Uterus (tissue), 4 donors: ENCODE measurements around the gene MTHFD2L. TPM values are rescaled to one million over a fixed set of nuclear protein-coding genes. Genes with fewer than 3 reads are reported as not detected.

ENCODE experiments used
- DNase-seq, 2 donors: peaks; one replicate each; pipeline ENCODE4 v3.0.0-alpha.2; 2019 to 2020
- H3K27ac ChIP-seq, 2 donors: fragments of 200-600 bp; sonication (generic); 1 replicate in 1 of 2; 2 replicates in 1 of 2; pipeline ENCODE4 v1.5.1; 2016 to 2018
- H3K27me3 ChIP-seq, 2 donors: fragments of 200-600 bp; sonication (generic); one replicate each; pipeline ENCODE4 v1.5.1; 2018 to 2019; ENCODE audit warnings: control low read depth in 1 of 2
- H3K36me3 ChIP-seq, 2 donors: fragments of 200-600 bp; sonication (generic); one replicate each; pipeline ENCODE4 v1.5.1; 2019; ENCODE audit warnings: control low read depth in 1 of 2
- H3K4me1 ChIP-seq, 2 donors: fragments of 200-600 bp; sonication (generic); one replicate each; pipeline ENCODE4 v1.5.1; 2018 to 2019; ENCODE audit warnings: control low read depth in 1 of 2
- H3K4me3 ChIP-seq, 2 donors: fragments of 200-600 bp; sonication (generic); 1 replicate in 1 of 2; 2 replicates in 1 of 2; pipeline ENCODE4 v1.5.1; 2018 to 2019; ENCODE audit warnings: mild to moderate bottlenecking in 1 of 2
- H3K9me3 ChIP-seq, 2 donors: fragments of 200-600 bp; sonication (generic); one replicate each; pipeline ENCODE4 v1.5.1; 2019; ENCODE audit warnings: control low read depth in 1 of 2
- CTCF ChIP-seq, 4 experiments: fragments of 200-600 bp in 2 of 4; fragments of 450-650 bp in 2 of 4; sonication (generic) in 2 of 4; IDR thresholded peaks; one replicate each; pipeline ENCODE4 v1.5.1; 2016 to 2019; ENCODE audit warnings: antibody characterized with exemption in 4 of 4, mild to moderate bottlenecking in 2 of 4, moderate library complexity in 1 of 4
- POLR2A ChIP-seq, 2 donors: fragments of 450-650 bp; IDR thresholded peaks; one replicate each; pipeline ENCODE4 v1.6.1; 2016; ENCODE audit warnings: antibody characterized with exemption in 2 of 2, mild to moderate bottlenecking in 1 of 2, moderate library complexity in 1 of 2
- intact Hi-C: fragments of 100-400 bp; cut with DNase I; formaldehyde crosslinking; loops from one replicate; pipeline ENCODE4 v1.15.1; 2023; ENCODE audit warnings: low total_unique reads
- total RNA-seq, 4 donors: library from RNA; depleted of rRNA in 3 of 4; stranded (reverse); fragments of >200 nt in 3 of 4; gene quantifications; one replicate each; pipeline versions ENCODE4 v1.1.0 to v1.2.4, GENCODE V29; 2014 to 2023
- donor health status: DM: yes; HTN: yes; CAD: no.

MTHFD2L gene
- total RNA-seq, 4 donors from 2014 or later: 2.4 to 32.5 (median 12.9) TPM

GRCh38 chr4:74262522-74262921 is 104.6 kb downstream of the MTHFD2L start:
- no peaks in the 10 kb centered on the region for H3K9me3 ChIP-seq
- no peak overlapping the region for H3K27ac ChIP-seq
- TF ChIP-seq POLR2A (IDR thresholded peaks at IDR 0.05): no peak
- TF ChIP-seq CTCF (IDR thresholded peaks at IDR 0.05): no peak
- H3K4me1 ChIP-seq: no peaks in the 10 kb centered on the region
- no peak for DNase-seq
- no peaks in the 10 kb centered on the region for H3K36me3 ChIP-seq
- no peak overlapping the region for H3K4me3 ChIP-seq
- intact Hi-C loops: no loop called here
- H3K27me3 ChIP-seq: no peaks in the 10 kb centered on the region

GRCh38 chr4:74263551-74263950 is 105.6 kb downstream of the MTHFD2L start:
- intact Hi-C loops: no loop called here
- Histone ChIP-seq H3K27ac (no peak overlapping the region), H3K27me3 (no peaks in the 10 kb centered on the region), H3K4me3 (no peak overlapping the region), H3K36me3 (no peaks in the 10 kb centered on the region), H3K4me1 (no peaks in the 10 kb centered on the region), H3K9me3 (no peaks in the 10 kb centered on the region)
- TF ChIP-seq POLR2A (IDR thresholded peaks at IDR 0.05) (no peak), CTCF (IDR thresholded peaks at IDR 0.05) (no peak)
- no peak for DNase-seq

- Histone ChIP-seq H3K4me1 (no peaks in the 10 kb centered on the region), H3K36me3 (no peaks in the 10 kb centered on the region), H3K4me3 (no peak overlapping the region), H3K27ac (no peak overlapping the region), H3K27me3 (no peaks in the 10 kb centered on the region), H3K9me3 (no peaks in the 10 kb centered on the region)
- no peak for TF ChIP-seq POLR2A (IDR thresholded peaks at IDR 0.05)
- no peak for TF ChIP-seq CTCF (IDR thresholded peaks at IDR 0.05)
- intact Hi-C loops: no loop called here
- no peak for DNase-seq
Measured at GRCh38 chr4:74266081-74266480, 108.2 kb downstream of the MTHFD2L start.

- no peak for DNase-seq
- TF ChIP-seq POLR2A (IDR thresholded peaks at IDR 0.05): no peak
- no peak for TF ChIP-seq CTCF (IDR thresholded peaks at IDR 0.05)
- no peaks in the 10 kb centered on the region for H3K36me3 ChIP-seq
- H3K4me1 ChIP-seq: no peaks in the 10 kb centered on the region
- intact Hi-C loops: no loop called here
- H3K27me3 ChIP-seq: no peaks in the 10 kb centered on the region
- H3K27ac ChIP-seq: no peak overlapping the region
- H3K4me3 ChIP-seq: no peak overlapping the region
- H3K9me3 ChIP-seq: no peaks in the 10 kb centered on the region
Measured at GRCh38 chr4:74267998-74268606, 110.2 kb downstream of the MTHFD2L start.

- no peak for DNase-seq
- no peak overlapping the region for H3K4me3 ChIP-seq
- H3K36me3 ChIP-seq: no peaks in the 10 kb centered on the region
- no peaks in the 10 kb centered on the region for H3K9me3 ChIP-seq
- no peak overlapping the region for H3K27ac ChIP-seq
- H3K27me3 ChIP-seq: no peaks in the 10 kb centered on the region
- intact Hi-C loops: no loop called here
- TF ChIP-seq CTCF (IDR thresholded peaks at IDR 0.05) (no peak), POLR2A (IDR thresholded peaks at IDR 0.05) (no peak)
- H3K4me1 ChIP-seq: no peaks in the 10 kb centered on the region
Measured at GRCh38 chr4:74268643-74269042, 110.7 kb downstream of the MTHFD2L start.
